HepG2 (cell line): Measurements from ENCODE around the gene FBXW4. TPM values are rescaled to one million over a fixed set of nuclear protein-coding genes. Genes with fewer than 3 reads are reported as not detected.

Source experiments
- ASH2L ChIP-seq: fragments of 300-600, 200-600 bp; sonication (generic); IDR thresholded peaks from 2 replicates; pipeline ENCODE4 v1.7.0; 2017; ENCODE audit warnings: low read depth, mild to moderate bottlenecking, moderate library complexity, mixed read lengths, low read length; ENCODE audit not compliant: insufficient read length
- E2F1 ChIP-seq: sonication (generic); formaldehyde crosslinking; IDR thresholded peaks from 2 replicates; pipeline ENCODE4 v1.5.0; 2020; ENCODE audit warnings: missing genetic modification reagents
- HES4 ChIP-seq: sonication (generic); formaldehyde crosslinking; IDR thresholded peaks from 2 replicates; pipeline ENCODE4 v1.9.0; 2021; ENCODE audit warnings: mild to moderate bottlenecking, missing genetic modification reagents, borderline replicate concordance
- KMT2B ChIP-seq: IDR thresholded peaks from 2 replicates; pipeline ENCODE4 v1.6.1; 2016; ENCODE audit warnings: missing genetic modification reagents, missing compliant biosample characterization
- LRRFIP1 ChIP-seq: sonication (generic); formaldehyde crosslinking; conservative IDR thresholded peaks from 2 replicates; pipeline ENCODE4 v1.4.0; 2020; ENCODE audit warnings: missing genetic modification reagents
- MAZ ChIP-seq, 2 experiments: sonication (generic) in 1 of 2; formaldehyde crosslinking in 1 of 2; IDR thresholded peaks; 2 replicates each; pipeline versions ENCODE4 v1.5.0 to v1.6.1; 2012 to 2020; ENCODE audit warnings: low read depth in 2 of 2, mild to moderate bottlenecking in 2 of 2, borderline replicate concordance in 1 of 2, improper control_type of control experiment in 1 of 2, low read length in 1 of 2, missing genetic modification reagents in 1 of 2, moderate library complexity in 1 of 2
- MYC ChIP-seq: sonication (generic); formaldehyde crosslinking; IDR thresholded peaks from 2 replicates; pipeline ENCODE4 v1.9.0; 2021; ENCODE audit warnings: missing genetic modification reagents, borderline replicate concordance
- PBX3 ChIP-seq: sonication (generic); formaldehyde crosslinking; IDR thresholded peaks from 2 replicates; pipeline ENCODE4 v1.8.1; 2023; ENCODE audit warnings: missing genetic modification reagents, inconsistent platforms, borderline replicate concordance
- RAD21 ChIP-seq: fragments of 450-650 bp; formaldehyde crosslinking; IDR thresholded peaks from 2 replicates; pipeline ENCODE4 v1.5.0; 2020; ENCODE audit warnings: mild to moderate bottlenecking
- SMC3 ChIP-seq: IDR thresholded peaks from 2 replicates; pipeline ENCODE4 v1.6.1; 2011; ENCODE audit warnings: low read length, improper control_type of control experiment
- ZBTB39 ChIP-seq: sonication (generic); formaldehyde crosslinking; IDR thresholded peaks from 2 replicates; pipeline ENCODE4 v1.5.0; 2020; ENCODE audit warnings: missing genetic modification reagents
- ZNF281 ChIP-seq: sonication (generic); formaldehyde crosslinking; IDR thresholded peaks from 2 replicates; pipeline ENCODE4 v1.4.0; 2020; ENCODE audit warnings: missing genetic modification reagents, borderline replicate concordance
- ZNF580 ChIP-seq: IDR thresholded peaks from 2 replicates; pipeline ENCODE4 v1.6.1; 2016; ENCODE audit warnings: low read depth, borderline replicate concordance
- ZNF800 ChIP-seq: sonication (generic); formaldehyde crosslinking; IDR thresholded peaks from 2 replicates; pipeline ENCODE4 v1.4.0; 2020; ENCODE audit warnings: missing genetic modification reagents
- polyA plus RNA-seq, 8 experiments: library from polyadenylated mRNA; depleted of rRNA in 3 of 8; stranded (reverse) in 7 of 8; unstranded in 1 of 8; fragments of >200 nt; fragmentation: Illumina TruSeq in 4 of 8; extraction: Trizol in 4 of 8; gene quantifications; 2 replicates each; pipeline versions ENCODE4 v1.2.1 to v1.2.3, GENCODE V29; 2011 to 2016; ENCODE audit warnings: low read depth in 4 of 8, missing spikeins in 1 of 8, mixed read lengths in 1 of 8; ENCODE audit not compliant: insufficient read depth in 1 of 8
- total RNA-seq, 5 experiments: library from RNA; depleted of rRNA; stranded (reverse); fragments of >200 nt; fragmentation: Illumina TruSeq; extraction: Trizol; gene quantifications; 2 replicates each; pipeline ENCODE4 v1.2.3, GENCODE V29; 2016; ENCODE audit warnings: low read depth in 1 of 5

The FBXW4 gene
- total and polyA plus RNA-seq, 2 of the 13 experiments (the other 11 are each of a cell fraction or from before 2014, with no cell fraction given): 23.5 to 33.7 TPM

GRCh38 chr10:101569622-101570427 lies 125.1 kb downstream of the FBXW4 start (continued):
- TF ChIP-seq PBX3 (CRISPR knock-in tag): no peak
- 0 out of 2 replicates have a peak, but pooled peaks have one; percentile 13 for TF ChIP-seq MYC (CRISPR knock-in tag)
- TF ChIP-seq E2F1 (CRISPR knock-in tag): no peak
- TF ChIP-seq MAZ (IDR thresholded peaks at IDR 0.05; ENCODE audit: borderline replicate concordance, low read depth, low read length): 0 out of 2 replicates have a peak, but pooled peaks have one; percentile 19
- TF ChIP-seq MAZ (CRISPR knock-in tag; IDR thresholded peaks at IDR 0.05; ENCODE audit: low read depth): peak; percentile 41; the same call in 1 of the 2 replicates
- TF ChIP-seq HES4 (CRISPR knock-in tag): no peak
- TF ChIP-seq LRRFIP1 (CRISPR knock-in tag): no peak
- TF ChIP-seq ZNF580 (CRISPR knock-in tag): peak; percentile 23; the same call in 1 of the 2 replicates
- TF ChIP-seq ZBTB39: no peak
- TF ChIP-seq RAD21: peak; percentile 88
- peak; percentile 23 for TF ChIP-seq ASH2L
- TF ChIP-seq ZNF800: no peak
- TF ChIP-seq ZNF281: peak; percentile 63; the same call in 1 of the 2 replicates
- no peak; the same call in 1 of the 2 replicates for TF ChIP-seq SMC3
- TF ChIP-seq KMT2B (CRISPR knock-in tag): no peak
